Measurements from ENCODE around the gene CASTOR1.

The CASTOR1 gene

DNA sequence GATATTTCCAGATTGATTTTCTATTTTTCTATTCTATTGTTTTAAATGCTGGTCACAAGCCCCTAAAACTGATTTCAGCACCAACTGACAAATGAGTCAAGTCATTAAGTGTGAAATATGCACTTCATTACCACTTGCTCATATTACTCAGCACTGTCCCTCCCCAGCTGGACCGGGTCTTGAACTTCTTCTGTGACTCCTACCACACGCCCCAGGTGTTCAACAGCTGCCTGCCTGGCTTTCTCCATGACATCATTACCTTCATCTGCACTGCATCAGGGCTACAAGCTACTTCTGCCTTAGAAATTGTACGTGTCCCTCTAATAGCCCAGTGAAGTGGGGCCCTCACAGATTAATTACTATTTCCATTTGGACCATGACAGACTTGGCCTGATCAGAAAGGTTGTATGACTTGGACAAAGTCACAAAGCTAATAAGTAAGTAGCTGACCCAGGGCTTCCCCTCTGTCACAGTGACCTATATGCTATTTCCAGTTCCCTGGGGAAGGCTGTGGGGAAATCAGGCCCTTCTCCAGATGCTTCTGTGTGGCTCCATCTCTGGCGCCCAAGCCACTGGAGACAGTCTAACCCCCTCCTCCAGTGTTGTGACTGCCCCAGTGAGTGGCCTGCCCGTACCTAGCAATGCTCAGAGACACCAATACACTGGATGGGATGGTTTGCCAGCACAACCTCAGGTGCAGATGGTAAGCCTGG, 19.4 kb upstream of the CASTOR1 start:
- H3K9me2 ChIP-seq (replicated peaks; ENCODE audit: low read depth, low read length) = no peaks in the 10 kb centered on the region
- TF ChIP-seq EZH2phosphoT487 (IDR thresholded peaks at IDR 0.05; ENCODE audit: borderline replicate concordance) (no peak), CTCF (conservative IDR thresholded peaks at IDR 0.05; ENCODE audit: low read length) (no peak)
- peaks cover 7% of the 10 kb centered on the region; the same call in 1 of the 2 replicates for H3K36me3 ChIP-seq (ENCODE audit: insufficient read depth, low read length)
- H3K4me2 ChIP-seq (ENCODE audit: low read depth, low read length, poor library complexity, severe bottlenecking) = peak overlapping the region; percentile 92
- no peaks in the 10 kb centered on the region for H4K20me1 ChIP-seq (ENCODE audit: insufficient read depth, low read length, poor library complexity, severe bottlenecking)
- H3K4me3 ChIP-seq (ENCODE audit: low read length, poor library complexity, severe bottlenecking) = no peak overlapping the region
- H3K9me3 ChIP-seq (ENCODE audit: insufficient read depth, low read depth, low read length) = no peaks in the 10 kb centered on the region
- H3K9ac ChIP-seq (ENCODE audit: low read depth, low read length, poor library complexity, severe bottlenecking) = peak overlapping the region; percentile 95
- no peak overlapping the region for H2AFZ ChIP-seq (ENCODE audit: low read length)
- no peaks in the 10 kb centered on the region for H3K27me3 ChIP-seq (ENCODE audit: insufficient read depth, low read length, poor library complexity, severe bottlenecking)
- H3F3A ChIP-seq (ENCODE audit: low read depth) = peaks cover 24% of the 10 kb centered on the region
- peaks cover 80% of the 10 kb centered on the region for H3K79me2 ChIP-seq (ENCODE audit: insufficient read depth, low read length)
- H3K4me1 ChIP-seq (ENCODE audit: insufficient read depth, low read length, poor library complexity, severe bottlenecking) = peaks cover 88% of the 10 kb centered on the region

DNA sequence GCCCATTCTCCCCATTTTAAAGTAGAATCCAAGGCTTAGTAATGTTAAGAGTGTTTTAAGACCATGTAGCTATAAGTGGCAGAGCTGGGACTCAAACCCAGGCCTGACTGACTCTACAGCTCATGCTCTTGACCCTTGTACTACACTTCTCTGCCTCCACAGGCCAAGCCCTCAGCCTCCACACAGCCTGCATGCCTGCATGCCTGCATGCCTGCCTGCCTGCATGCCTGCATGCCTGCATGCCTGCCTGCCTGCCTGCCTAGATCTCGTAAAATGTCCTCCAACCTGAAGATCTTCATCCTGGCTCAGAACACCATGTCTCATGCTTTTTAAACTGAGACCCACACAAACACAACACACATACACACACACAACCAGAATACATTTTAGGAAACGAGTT, 18.8 kb upstream of the CASTOR1 start:
- H3K4me2 ChIP-seq (ENCODE audit: low read depth, low read length, poor library complexity, severe bottlenecking) = peak overlapping the region; percentile 92
- peaks cover 82% of the 10 kb centered on the region for H3K79me2 ChIP-seq (ENCODE audit: insufficient read depth, low read length)
- TF ChIP-seq EZH2phosphoT487 (IDR thresholded peaks at IDR 0.05; ENCODE audit: borderline replicate concordance) (no peak), CTCF (conservative IDR thresholded peaks at IDR 0.05; ENCODE audit: low read length) (no peak)
- H3K9me3 ChIP-seq (ENCODE audit: insufficient read depth, low read depth, low read length) = no peaks in the 10 kb centered on the region
- no peaks in the 10 kb centered on the region for H4K20me1 ChIP-seq (ENCODE audit: insufficient read depth, low read length, poor library complexity, severe bottlenecking)
- H3K4me1 ChIP-seq (ENCODE audit: insufficient read depth, low read length, poor library complexity, severe bottlenecking) = peaks cover 94% of the 10 kb centered on the region
- H3K36me3 ChIP-seq (ENCODE audit: insufficient read depth, low read length) = peaks cover 13% of the 10 kb centered on the region; the same call in 1 of the 2 replicates
- H2AFZ ChIP-seq (ENCODE audit: low read length) = no peak overlapping the region
- H3K4me3 ChIP-seq (ENCODE audit: low read length, poor library complexity, severe bottlenecking) = no peak overlapping the region
- H3K27me3 ChIP-seq (ENCODE audit: insufficient read depth, low read length, poor library complexity, severe bottlenecking) = no peaks in the 10 kb centered on the region
- peaks cover 24% of the 10 kb centered on the region for H3F3A ChIP-seq (ENCODE audit: low read depth)
- peak overlapping the region; percentile 95 for H3K9ac ChIP-seq (ENCODE audit: low read depth, low read length, poor library complexity, severe bottlenecking)
- H3K9me2 ChIP-seq (replicated peaks; ENCODE audit: low read depth, low read length) = no peaks in the 10 kb centered on the region

DNA sequence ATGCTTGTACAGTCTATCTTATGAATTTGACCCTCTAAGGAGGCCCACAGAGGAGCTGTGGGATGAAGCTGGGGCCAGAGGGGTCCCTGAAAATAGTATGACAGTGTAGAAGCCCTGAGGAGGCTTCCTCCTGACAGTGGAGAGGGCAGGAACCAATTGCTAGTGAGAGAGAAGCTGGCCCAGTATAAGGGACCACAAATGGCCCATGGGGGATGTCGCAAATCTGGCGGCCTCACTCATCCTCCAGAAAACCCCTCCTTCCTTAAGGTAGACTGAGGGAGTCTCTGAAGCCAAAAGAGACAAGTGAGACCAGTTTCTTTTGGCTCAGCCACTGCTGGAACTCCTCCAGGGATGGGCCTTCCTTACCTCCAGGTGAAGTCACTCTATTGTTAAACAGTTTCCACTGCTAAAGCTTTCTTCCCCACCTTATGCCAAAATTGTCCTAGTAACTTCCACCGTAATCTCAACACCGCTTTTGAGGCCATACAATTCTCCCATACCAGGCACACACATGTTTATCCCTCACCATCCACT, 17.8 kb upstream of the CASTOR1 start:
- TF ChIP-seq CTCF (conservative IDR thresholded peaks at IDR 0.05; ENCODE audit: low read length) (no peak), EZH2phosphoT487 (IDR thresholded peaks at IDR 0.05; ENCODE audit: borderline replicate concordance) (no peak)
- Histone ChIP-seq H3K79me2 (ENCODE audit: insufficient read depth, low read length) (peaks cover 81% of the 10 kb centered on the region), H3K4me1 (ENCODE audit: insufficient read depth, low read length, poor library complexity, severe bottlenecking) (peaks cover 94% of the 10 kb centered on the region), H3K9ac (ENCODE audit: low read depth, low read length, poor library complexity, severe bottlenecking) (peak overlapping the region; percentile 95), H3K4me2 (ENCODE audit: low read depth, low read length, poor library complexity, severe bottlenecking) (peak overlapping the region; percentile 92), H3K4me3 (ENCODE audit: low read length, poor library complexity, severe bottlenecking) (peak overlapping the region; percentile 75), H4K20me1 (ENCODE audit: insufficient read depth, low read length, poor library complexity, severe bottlenecking) (no peaks in the 10 kb centered on the region), H3F3A (ENCODE audit: low read depth) (peaks cover 24% of the 10 kb centered on the region), H3K36me3 (ENCODE audit: insufficient read depth, low read length) (peaks cover 15% of the 10 kb centered on the region; the same call in 1 of the 2 replicates), H3K9me3 (ENCODE audit: insufficient read depth, low read depth, low read length) (no peaks in the 10 kb centered on the region), H2AFZ (ENCODE audit: low read length) (no peak overlapping the region), H3K27me3 (ENCODE audit: insufficient read depth, low read length, poor library complexity, severe bottlenecking) (no peaks in the 10 kb centered on the region), H3K9me2 (replicated peaks; ENCODE audit: low read depth, low read length) (no peaks in the 10 kb centered on the region)

Measured in Loucy (cell line).